Caco-2 (cell line): ENCODE measurements around the gene B3GAT3. TPM values are rescaled to one million over a fixed set of nuclear protein-coding genes. Genes with fewer than 3 reads are reported as not detected.
A peak's percentile ranks its signal among the peaks of the same experiment; 100 is the strongest.

Source experiments
- BruUV-seq: library from RNA; stranded (reverse); fragments of 400-500 nt; replicated peaks from 2 replicates; lab custom pipeline; 2021; lab: Mats Ljungman, UMichigan
- CTCF ChIA-PET: fragments of 300-600 bp; sonication (Branson Sonifier 250); formaldehyde crosslinking; loops from one replicate; lab custom pipeline; 2022; ENCODE audit warnings: antibody characterized with exemption; lab: Charles Lee
- POLR2A ChIA-PET: fragments of 300-600 bp; sonication (Branson Sonifier 250); formaldehyde crosslinking; loops from one replicate; lab custom pipeline; 2022; ENCODE audit warnings: antibody characterized with exemption; lab: Charles Lee
- DNase-seq, 2 experiments: peaks; one replicate each; pipeline versions ENCODE4 v3.0.0 to v3.0.0-alpha.2; 2020 to 2022
- H3K27me3 ChIP-seq: replicated peaks from 2 replicates; pipeline ENCODE4 v1.6.0; 2011; ENCODE audit warnings: low read length; ENCODE audit not compliant: control insufficient read depth, insufficient read depth
- H3K36me3 ChIP-seq: 2 replicates; pipeline ENCODE4 v1.5.1; 2011; ENCODE audit warnings: low read length; ENCODE audit not compliant: control insufficient read depth, insufficient read depth
- H3K4me1 ChIP-seq: fragments of 250-450 bp; sonication (Bioruptor Pico); 2 replicates; pipeline ENCODE4 v1.5.1; 2020; ENCODE audit warnings: mild to moderate bottlenecking
- H3K4me3 ChIP-seq: 2 replicates; pipeline ENCODE4 v1.5.1; 2011; ENCODE audit warnings: low read depth, mild to moderate bottlenecking, control low read depth, low read length
- H3K9me3 ChIP-seq: fragments of 250-450 bp; sonication (Bioruptor Pico); 2 replicates; pipeline ENCODE4 v1.5.1; 2020; ENCODE audit warnings: mild to moderate bottlenecking, moderate library complexity
- H3K27ac Mint-ChIP-seq: one replicate; pipeline ENCODE4 v1.8.0; 2022; ENCODE audit warnings: mixed read lengths; ENCODE audit not compliant: unreplicated experiment
- H3K27me3 Mint-ChIP-seq: one replicate; pipeline ENCODE4 v1.8.0; 2022; ENCODE audit warnings: mixed read lengths; ENCODE audit not compliant: insufficient read depth, unreplicated experiment
- H3K36me3 Mint-ChIP-seq: one replicate; pipeline ENCODE4 v1.8.0; 2022; ENCODE audit warnings: mild to moderate bottlenecking, mixed read lengths; ENCODE audit not compliant: insufficient read depth, unreplicated experiment
- H3K4me1 Mint-ChIP-seq: one replicate; pipeline ENCODE4 v1.8.0; 2022; ENCODE audit warnings: low read depth, mixed read lengths; ENCODE audit not compliant: unreplicated experiment
- H3K4me3 Mint-ChIP-seq: one replicate; pipeline ENCODE4 v1.8.0; 2022; ENCODE audit warnings: mild to moderate bottlenecking, moderate library complexity, mixed read lengths; ENCODE audit not compliant: unreplicated experiment
- H3K9me3 Mint-ChIP-seq: one replicate; pipeline ENCODE4 v1.8.0; 2022; ENCODE audit warnings: mixed read lengths; ENCODE audit not compliant: unreplicated experiment
- intact Hi-C: fragments of 100-400 bp; cut with micrococcal nuclease; formaldehyde crosslinking; loops from one replicate; pipeline ENCODE4 v1.10.0; 2022; ENCODE audit not compliant: unreplicated experiment
- total RNA-seq: library from RNA; stranded (reverse); gene quantifications from 2 replicates; pipeline ENCODE4 v1.2.3, GENCODE V29; 2022
- TF ChIP-seq, protein P1 (sequence below), 2 experiments: fragments of 200-600 bp in 1 of 2; IDR thresholded peaks; 1 replicate in 1 of 2; 2 replicates in 1 of 2; pipeline versions ENCODE4 v1.5.1 to v1.8.0; 2011 to 2022; ENCODE audit warnings: antibody characterized with exemption in 1 of 2, control low read depth in 1 of 2, inconsistent platforms in 1 of 2, low read depth in 1 of 2, low read length in 1 of 2, mild to moderate bottlenecking in 1 of 2, moderate library complexity in 1 of 2; ENCODE audit not compliant: insufficient read depth in 1 of 2, severe bottlenecking in 1 of 2, unreplicated experiment in 1 of 2

Gene B3GAT3
- total RNA-seq, 1 experiment from 2014 or later = 37.6 TPM

DNA sequence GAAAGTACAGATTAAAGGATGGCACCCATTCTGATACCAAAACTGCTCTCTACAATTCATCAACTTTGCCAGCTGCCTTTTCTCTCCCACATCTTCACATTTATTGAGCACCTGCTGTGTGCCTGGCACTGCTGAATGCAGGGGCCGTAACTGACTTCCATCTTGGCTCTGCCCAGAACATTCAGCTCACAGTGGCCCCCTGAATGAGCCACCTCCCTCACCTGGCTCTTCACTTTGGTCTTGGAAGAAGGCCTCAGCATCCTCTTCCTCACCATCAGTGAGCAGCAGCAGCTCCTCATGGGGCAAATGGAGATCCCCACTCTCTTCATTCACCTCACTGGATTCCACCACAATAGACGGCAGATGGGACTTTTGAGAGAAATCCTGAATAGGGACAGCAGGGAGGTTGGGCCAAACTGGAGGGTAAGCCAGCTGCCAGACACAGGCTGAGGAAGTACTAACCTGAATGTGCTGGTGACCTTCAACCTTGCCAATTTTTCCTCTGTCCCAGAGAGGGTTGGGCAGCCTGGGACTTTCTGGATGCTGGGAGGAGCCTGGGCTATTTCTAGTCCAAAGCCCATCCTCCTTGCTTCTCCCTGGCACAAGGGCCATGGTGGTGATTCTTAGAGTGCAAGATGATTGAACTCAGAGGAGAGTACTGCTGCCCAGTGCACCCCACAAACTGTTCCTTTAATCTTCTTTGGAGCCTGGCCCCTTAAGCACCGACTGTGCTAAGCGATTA lies 47.8 kb upstream of the B3GAT3 start:
- Mint-ChIP-seq H3K36me3 (peaks cover 84% of the 10 kb centered on the region), H3K4me3 (no peak overlapping the region), H3K4me1 (peaks cover 14% of the 10 kb centered on the region), H3K27me3 (no peaks in the 10 kb centered on the region), H3K9me3 (no peaks in the 10 kb centered on the region), H3K27ac (peak overlapping the region; percentile 5)
- peaks cover 7% of the 10 kb centered on the region for H3K36me3 ChIP-seq
- BruUV-seq = no TSS peak
- H3K9me3 ChIP-seq = no peaks in the 10 kb centered on the region
- POLR2A ChIA-PET = no interaction called here
- peaks cover 32% of the 10 kb centered on the region for H3K4me1 ChIP-seq
- CTCF ChIA-PET = interaction anchor here (0.6 kb wide), 1 partner anchor 14 kb away, joined by 4 read pairs; no protein-coding TSS in a partner anchor
- intact Hi-C loops = loop anchor here (10.0 kb wide), 1 partner anchor 275 kb away; no protein-coding TSS in a partner anchor
- TF ChIP-seq, protein P1, sequence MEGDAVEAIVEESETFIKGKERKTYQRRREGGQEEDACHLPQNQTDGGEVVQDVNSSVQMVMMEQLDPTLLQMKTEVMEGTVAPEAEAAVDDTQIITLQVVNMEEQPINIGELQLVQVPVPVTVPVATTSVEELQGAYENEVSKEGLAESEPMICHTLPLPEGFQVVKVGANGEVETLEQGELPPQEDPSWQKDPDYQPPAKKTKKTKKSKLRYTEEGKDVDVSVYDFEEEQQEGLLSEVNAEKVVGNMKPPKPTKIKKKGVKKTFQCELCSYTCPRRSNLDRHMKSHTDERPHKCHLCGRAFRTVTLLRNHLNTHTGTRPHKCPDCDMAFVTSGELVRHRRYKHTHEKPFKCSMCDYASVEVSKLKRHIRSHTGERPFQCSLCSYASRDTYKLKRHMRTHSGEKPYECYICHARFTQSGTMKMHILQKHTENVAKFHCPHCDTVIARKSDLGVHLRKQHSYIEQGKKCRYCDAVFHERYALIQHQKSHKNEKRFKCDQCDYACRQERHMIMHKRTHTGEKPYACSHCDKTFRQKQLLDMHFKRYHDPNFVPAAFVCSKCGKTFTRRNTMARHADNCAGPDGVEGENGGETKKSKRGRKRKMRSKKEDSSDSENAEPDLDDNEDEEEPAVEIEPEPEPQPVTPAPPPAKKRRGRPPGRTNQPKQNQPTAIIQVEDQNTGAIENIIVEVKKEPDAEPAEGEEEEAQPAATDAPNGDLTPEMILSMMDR (IDR thresholded peaks at IDR 0.05; ENCODE audit: insufficient read depth in 1 of 2, low read depth in 1 of 2, low read length in 1 of 2, severe bottlenecking in 1 of 2, unreplicated experiment in 1 of 2) = no peak
- H3K27me3 ChIP-seq = no peaks in the 10 kb centered on the region
- no peak for DNase-seq
- H3K4me3 ChIP-seq = no peak overlapping the region

GRCh38 chr11:62667460-62667859 lies 45.7 kb upstream of the B3GAT3 start:
- intact Hi-C loops = no loop called here
- peaks cover 86% of the 10 kb centered on the region for H3K36me3 Mint-ChIP-seq
- Histone ChIP-seq H3K36me3 (peaks cover 7% of the 10 kb centered on the region), H3K9me3 (no peaks in the 10 kb centered on the region), H3K27me3 (no peaks in the 10 kb centered on the region), H3K4me3 (no peak overlapping the region), H3K4me1 (peaks cover 24% of the 10 kb centered on the region)
- no peak overlapping the region for H3K27ac Mint-ChIP-seq
- no peak for DNase-seq
- CTCF ChIA-PET = interaction anchor here (0.5 to 2.0 kb wide), 2 partner anchors 12 to 56 kb away, joined by 6 to 7 read pairs; no protein-coding TSS in a partner anchor
- H3K27me3 Mint-ChIP-seq = no peaks in the 10 kb centered on the region
- BruUV-seq = no TSS peak
- H3K9me3 Mint-ChIP-seq = no peaks in the 10 kb centered on the region
- H3K4me1 Mint-ChIP-seq = peaks cover 14% of the 10 kb centered on the region
- POLR2A ChIA-PET = interaction anchor here (1.0 kb wide), 1 partner anchor 76 kb away, joined by 3 read pairs; the partner anchor contains the start of gene TUT1
- no peak overlapping the region for H3K4me3 Mint-ChIP-seq
- TF ChIP-seq, protein P1 (IDR thresholded peaks at IDR 0.05; ENCODE audit: insufficient read depth in 1 of 2, low read depth in 1 of 2, low read length in 1 of 2, severe bottlenecking in 1 of 2, unreplicated experiment in 1 of 2) = no peak

DNA sequence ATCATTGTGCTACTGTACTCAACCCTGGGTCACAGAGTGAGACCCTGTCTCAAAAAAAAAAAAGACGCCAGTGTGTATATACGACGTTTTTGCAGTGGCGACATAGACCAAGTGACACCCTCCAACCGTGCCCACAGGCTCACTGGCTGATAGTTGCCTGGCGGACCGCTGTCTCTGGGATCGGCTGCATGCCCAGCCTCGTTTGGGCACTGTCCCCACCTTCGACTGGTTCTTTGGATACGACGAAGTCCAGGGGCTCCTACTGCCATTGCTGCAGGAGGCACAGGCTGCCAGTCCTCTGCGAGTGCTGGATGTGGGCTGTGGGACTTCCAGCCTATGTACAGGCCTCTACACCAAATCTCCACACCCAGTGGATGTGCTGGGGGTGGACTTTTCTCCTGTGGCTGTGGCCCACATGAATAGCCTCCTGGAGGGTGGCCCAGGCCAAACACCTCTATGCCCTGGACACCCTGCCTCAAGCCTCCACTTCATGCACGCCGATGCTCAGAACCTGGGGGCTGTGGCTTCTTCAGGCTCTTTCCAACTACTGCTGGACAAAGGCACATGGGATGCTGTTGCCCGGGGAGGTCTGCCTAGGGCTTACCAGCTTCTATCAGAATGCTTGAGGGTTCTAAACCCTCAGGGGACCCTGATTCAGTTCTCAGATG lies 44.6 kb upstream of the B3GAT3 start:
- DNase-seq = no peak
- Histone ChIP-seq H3K4me3 (peak overlapping the region; percentile 50), H3K27me3 (no peaks in the 10 kb centered on the region), H3K9me3 (no peaks in the 10 kb centered on the region), H3K4me1 (peaks cover 23% of the 10 kb centered on the region), H3K36me3 (peaks cover 7% of the 10 kb centered on the region)
- intact Hi-C loops = no loop called here
- no TSS peak for BruUV-seq
- Mint-ChIP-seq H3K27ac (peak overlapping the region; percentile 97), H3K36me3 (peaks cover 79% of the 10 kb centered on the region), H3K9me3 (no peaks in the 10 kb centered on the region), H3K4me1 (peaks cover 11% of the 10 kb centered on the region), H3K4me3 (peak overlapping the region; percentile 99), H3K27me3 (no peaks in the 10 kb centered on the region)
- ChIA-PET CTCF (interaction anchor here (1.4 to 2.1 kb wide), 3 partner anchors 13 to 93 kb away, joined by 4 to 7 read pairs (median 6); partner anchors contain the start of genes EEF1G, INTS5 and TUT1), POLR2A (interaction anchor here (0.5 to 2.1 kb wide), 7 partner anchors 13 to 1639 kb away, joined by 3 to 46 read pairs (median 8); partner anchors contain the start of genes ESRRA, HNRNPUL2, INTS5 and STX5)
- TF ChIP-seq, protein P1 (IDR thresholded peaks at IDR 0.05; ENCODE audit: insufficient read depth in 1 of 2, low read depth in 1 of 2, low read length in 1 of 2, severe bottlenecking in 1 of 2, unreplicated experiment in 1 of 2) = no peak
